Ramos (cell line): ENCODE results near the gene FMN1.

ENCODE experiments used
- in situ Hi-C: fragments of 300-500 bp; cut with MboI; formaldehyde crosslinking; loops from one replicate; pipeline ENCODE4 v1.14.3; 2022; ENCODE audit warnings: low sequenced_read_pairs; ENCODE audit not compliant: unreplicated experiment

FMN1 gene

GRCh38 chr15:33131552-33132232 is 62.8 kb downstream of the FMN1 start:
- in situ Hi-C loops, result no loop called here

GRCh38 chr15:33126559-33127290 is 67.8 kb downstream of the FMN1 start:
- in situ Hi-C loops, result no loop called here

- in situ Hi-C loops, result no loop called here
Measured at GRCh38 chr15:33125894-33126537, 68.5 kb downstream of the FMN1 start.

DNA sequence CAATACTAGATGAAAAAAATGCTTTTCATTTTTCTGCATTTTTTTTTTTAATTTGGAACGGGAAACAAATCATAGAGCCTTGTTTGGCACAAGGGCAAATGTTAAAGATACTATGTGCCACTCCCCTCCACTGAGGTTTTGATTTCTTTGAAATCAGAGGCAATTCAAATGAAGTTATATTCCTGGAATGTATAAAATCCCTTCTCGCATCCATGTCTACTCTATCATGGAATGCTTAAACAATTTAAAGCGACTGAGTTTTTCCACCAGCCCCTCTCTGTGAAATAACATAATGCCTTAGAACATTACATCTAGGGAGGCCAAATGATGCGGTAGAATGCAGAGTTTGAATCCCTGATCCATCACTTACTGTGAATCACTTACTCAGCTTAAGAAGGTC is 69.7 kb downstream of the FMN1 start:
- in situ Hi-C loops, result no loop called here

DNA sequence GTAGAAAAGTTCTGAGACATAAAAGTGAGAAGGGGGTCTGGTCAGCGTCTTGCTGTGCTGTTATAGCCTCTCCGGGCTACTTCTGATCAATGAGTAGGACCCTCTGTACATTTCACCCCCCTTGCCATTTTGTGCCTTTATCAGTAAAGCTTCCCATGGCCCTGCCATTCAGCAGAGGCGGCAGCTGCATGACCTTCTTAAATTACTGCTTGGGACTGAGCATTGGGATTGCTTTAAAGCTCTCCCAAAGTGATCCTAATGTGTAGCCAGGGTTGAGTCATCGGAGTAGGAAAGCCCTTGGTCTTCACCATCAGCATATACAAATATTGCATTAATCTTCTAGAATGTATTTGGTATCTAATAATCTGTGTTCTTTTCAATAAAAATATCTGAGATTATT is 70.2 kb downstream of the FMN1 start:
- in situ Hi-C loops, result no loop called here

DNA sequence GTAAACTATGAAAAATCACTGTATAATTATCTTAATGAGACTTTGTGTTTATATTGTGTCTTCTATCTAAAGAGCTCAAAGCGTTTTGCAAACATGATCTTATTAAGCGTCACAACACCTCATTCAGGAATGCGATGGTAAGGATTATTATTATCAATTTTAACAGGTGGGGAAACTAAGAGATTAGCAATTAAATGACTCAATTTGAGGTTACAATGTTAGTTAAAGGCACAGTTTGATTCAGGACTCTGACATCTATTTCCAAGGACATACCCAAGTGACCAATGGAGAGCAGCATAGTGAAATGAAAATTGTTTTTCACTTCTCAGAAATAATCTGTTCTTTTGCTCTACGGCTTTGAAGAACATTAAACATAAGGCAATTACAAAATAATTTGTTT is 74.6 kb downstream of the FMN1 start:
- in situ Hi-C loops, result no loop called here

DNA sequence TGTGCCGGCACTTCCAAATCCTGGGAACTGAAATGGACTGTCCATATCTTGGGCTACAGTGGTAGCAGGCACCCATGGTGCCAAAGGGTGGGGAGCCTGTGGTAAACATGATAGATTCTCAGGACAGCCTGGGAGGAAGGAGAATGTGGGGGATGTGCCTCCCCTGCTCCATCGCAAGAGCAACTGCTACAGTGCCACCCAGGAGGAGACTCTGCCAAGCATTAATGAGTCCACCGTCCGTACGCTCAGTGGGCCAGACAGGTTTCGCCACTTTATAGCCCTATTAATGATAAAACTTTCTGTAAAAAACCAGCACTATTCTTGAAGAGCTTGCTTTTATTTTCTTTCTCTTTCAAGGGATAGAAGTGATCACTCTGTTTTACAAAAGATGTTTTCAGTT is 75.2 kb downstream of the FMN1 start:
- in situ Hi-C loops, result no loop called here

GRCh38 chr15:33116198-33116597 is 78.3 kb downstream of the FMN1 start:
- in situ Hi-C loops, result no loop called here

- in situ Hi-C loops, result no loop called here
Measured at GRCh38 chr15:33115191-33115861, 79.2 kb downstream of the FMN1 start.

DNA sequence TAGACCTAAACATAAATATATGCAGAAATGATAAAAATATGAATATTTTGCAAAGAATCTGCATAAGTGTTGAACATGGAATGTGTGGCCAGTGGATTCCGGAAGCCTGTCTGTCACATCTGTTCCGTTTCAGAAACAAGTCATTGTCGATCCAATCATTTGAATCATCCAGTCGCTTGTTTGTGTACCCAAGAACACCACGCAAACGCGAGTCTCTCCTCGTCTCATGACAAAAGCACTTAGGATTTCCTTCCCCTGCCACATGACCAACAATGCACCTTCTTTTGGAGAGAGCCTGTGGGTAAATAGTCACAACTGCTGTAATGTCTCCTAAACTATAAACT is 80.2 kb downstream of the FMN1 start:
- in situ Hi-C loops, result no loop called here

GRCh38 chr15:33113666-33114373 is 80.7 kb downstream of the FMN1 start:
- in situ Hi-C loops, result no loop called here

- in situ Hi-C loops, result no loop called here
Measured at GRCh38 chr15:33112541-33113105, 81.9 kb downstream of the FMN1 start.

- in situ Hi-C loops, result no loop called here
Measured at GRCh38 chr15:33111041-33111451, 83.5 kb downstream of the FMN1 start.

- in situ Hi-C loops, result no loop called here
Measured at GRCh38 chr15:33109345-33109744, 85.2 kb downstream of the FMN1 start.

GRCh38 chr15:33108518-33108917 is 86.0 kb downstream of the FMN1 start:
- in situ Hi-C loops, result no loop called here

DNA sequence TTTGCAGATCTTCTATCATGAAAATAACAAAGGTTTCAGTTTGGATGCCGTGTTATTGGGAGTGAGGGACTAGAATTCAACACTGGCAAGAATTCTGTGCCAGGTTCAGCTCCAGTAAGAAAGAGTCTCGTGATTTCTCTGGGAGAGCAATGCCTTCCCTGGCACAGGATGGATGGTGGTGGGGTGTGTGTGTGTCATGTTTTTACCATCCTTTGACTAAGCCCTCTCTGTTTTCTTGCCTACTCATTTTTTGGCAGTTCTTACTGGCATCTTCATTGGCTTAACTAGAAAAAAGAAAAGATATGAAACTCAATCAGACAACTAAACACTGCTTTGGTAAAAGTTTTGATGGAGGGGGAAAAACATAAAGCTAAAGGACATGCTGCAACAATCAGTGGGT is 86.6 kb downstream of the FMN1 start:
- in situ Hi-C loops, result no loop called here

DNA sequence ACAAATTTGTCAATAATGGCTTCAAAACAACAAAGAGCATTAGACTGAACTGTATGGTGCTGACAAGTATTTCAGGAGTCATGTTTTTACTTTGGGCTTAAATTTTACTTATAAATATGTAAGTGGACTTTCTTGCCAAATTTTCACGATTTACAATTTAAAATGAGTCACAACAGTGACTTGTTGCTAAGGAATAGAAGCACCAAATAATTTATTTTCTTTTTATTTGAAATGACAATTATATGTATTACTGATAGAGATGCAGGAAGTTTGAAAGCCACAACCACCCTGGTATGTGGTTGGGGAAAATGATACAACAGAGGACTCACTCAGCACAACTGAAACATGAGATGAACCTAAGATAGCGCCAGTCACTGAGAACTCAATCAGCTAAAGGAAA is 90.3 kb downstream of the FMN1 start:
- in situ Hi-C loops, result no loop called here

- in situ Hi-C loops, result no loop called here
Measured at GRCh38 chr15:33101036-33101435, 93.5 kb downstream of the FMN1 start.

- in situ Hi-C loops, result no loop called here
Measured at GRCh38 chr15:33100314-33100713, 94.2 kb downstream of the FMN1 start.

- in situ Hi-C loops, result no loop called here
Measured at GRCh38 chr15:33099739-33100138, 94.8 kb downstream of the FMN1 start.
